Hematopoietic multipotent progenitor cell treated with erythropoietin and hydrocortisone succinate and interleukin-3 and kit ligand, for 15 days (in vitro differentiated cells): ENCODE results near the gene CC2D2B.
"Not testable (repeated sequence)": the region's sequence is repeated elsewhere in the genome, so short reads cannot be mapped to it uniquely, and the experiment has no call there.

ENCODE experiments used
- DNase-seq: peaks from one replicate; pipeline ENCODE4 v3.0.0-alpha.2; 2015; ENCODE audit warnings: low spot score

Gene CC2D2B

DNA sequence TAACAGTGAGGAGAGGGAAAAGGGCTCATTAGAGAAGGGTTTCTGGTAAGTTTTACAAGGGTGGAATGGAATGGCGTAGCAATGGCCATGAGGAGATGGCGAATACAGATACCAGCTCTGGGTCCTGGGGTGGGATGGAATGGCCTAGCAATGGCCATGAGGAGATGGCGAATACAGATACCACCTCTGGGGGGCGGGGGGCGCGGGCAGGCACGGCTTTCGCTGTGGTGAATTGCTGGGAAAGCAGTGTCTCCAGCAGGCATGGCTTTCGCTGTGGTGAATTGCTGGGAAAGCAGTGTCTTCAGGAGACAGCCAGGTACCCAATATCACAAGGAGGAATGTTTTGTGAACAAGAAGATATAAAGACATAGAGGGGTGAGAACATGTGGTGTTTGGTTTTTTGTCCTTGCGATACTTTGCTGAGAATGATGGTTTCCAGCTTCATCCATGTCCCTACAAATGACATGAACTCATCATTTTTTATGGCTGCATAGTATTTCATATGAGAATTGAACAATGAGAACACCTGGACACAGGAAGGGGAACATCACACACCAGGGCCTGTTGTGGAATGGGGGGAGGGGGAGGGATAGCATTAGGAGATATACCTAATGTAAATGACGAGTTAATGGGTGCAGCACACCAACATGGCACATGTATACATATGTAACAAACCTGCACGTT is 1.7 kb upstream of the CC2D2B start:
- DNase-seq = not testable (repeated sequence)

DNA sequence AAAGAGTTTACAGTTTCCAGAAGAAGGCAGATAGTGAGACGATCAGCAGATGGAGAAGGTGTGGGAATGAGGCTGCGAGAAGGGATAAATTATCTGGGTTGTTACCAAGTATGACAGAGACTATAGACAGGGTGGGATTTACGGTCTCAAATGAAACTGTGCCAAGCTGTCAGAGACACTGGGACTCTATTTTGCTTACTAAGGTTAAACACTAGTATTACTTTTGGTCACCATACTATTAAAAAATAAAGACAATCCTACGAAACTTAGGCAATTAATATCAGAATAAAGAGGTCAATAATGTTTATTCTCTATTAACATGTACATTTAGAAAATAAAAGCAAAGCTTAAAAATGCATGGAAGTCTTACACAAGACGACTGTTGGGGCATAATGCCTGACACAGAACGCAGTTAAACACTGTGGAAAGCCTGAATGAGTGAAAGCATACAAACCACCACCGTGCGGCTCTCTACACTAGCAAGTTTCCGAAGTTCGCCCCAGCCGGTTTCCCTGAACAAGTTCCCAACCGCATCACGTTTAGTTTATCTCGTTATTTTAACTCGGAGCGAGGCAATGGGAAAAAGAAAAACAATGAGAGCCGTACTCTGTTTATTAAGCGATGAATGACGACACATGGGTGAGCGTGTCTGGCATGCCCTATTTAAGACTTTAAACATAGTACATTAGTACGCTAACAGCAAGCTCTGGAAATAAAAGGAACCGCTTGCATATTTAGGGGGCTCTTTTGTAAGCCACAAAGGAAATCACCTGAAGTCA is 909 bp upstream of the CC2D2B start:
- peak; percentile 40 for DNase-seq

GRCh38 chr10:95908450-95908849 is 675 bp downstream of the CC2D2B start:
- no peak for DNase-seq

DNA sequence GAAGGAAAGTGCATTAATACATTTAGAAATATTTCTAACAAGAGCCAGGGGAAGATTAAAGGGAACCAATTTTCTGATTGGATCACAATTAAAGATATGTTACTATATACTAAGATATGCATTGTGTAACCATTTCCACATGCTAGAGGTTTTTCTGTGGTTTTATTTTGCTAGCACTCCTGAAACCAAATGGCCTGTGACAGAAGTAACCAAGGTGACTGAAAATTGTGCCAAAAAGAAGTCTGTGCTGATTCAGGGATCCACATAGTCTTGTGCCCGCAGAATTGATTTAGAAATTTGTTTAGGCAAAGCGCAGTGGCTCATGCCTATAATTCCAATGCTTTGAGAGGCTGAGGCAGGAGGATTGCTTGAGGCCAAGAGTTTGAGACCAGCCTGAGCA is 1.8 kb downstream of the CC2D2B start:
- no peak for DNase-seq

- DNase-seq = not testable (repeated sequence)
These were observed 8.3 kb downstream of the CC2D2B start for GRCh38 chr10:95916039-95916438.

GRCh38 chr10:95920798-95921426 is 13.1 kb downstream of the CC2D2B start:
- DNase-seq = no peak

DNA sequence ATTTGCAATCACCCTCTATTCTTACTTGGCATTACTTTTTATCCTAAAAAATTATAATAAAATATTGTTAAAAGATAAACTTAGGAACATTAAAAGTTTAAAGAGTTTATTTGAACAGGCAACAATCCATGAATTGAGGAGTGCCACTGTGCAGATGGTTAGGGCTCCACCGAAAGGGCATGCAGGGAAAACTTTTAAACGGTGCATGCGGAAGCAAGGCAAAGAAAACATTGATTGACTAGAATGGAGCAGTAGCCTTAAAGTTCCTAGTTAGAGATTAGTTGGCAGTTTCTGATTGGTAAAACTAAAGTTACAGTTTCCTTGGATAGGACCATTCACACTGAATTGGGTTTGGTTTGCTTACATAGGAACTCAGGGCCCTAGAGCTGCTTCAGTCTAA is 17.3 kb downstream of the CC2D2B start:
- DNase-seq = no peak

DNA sequence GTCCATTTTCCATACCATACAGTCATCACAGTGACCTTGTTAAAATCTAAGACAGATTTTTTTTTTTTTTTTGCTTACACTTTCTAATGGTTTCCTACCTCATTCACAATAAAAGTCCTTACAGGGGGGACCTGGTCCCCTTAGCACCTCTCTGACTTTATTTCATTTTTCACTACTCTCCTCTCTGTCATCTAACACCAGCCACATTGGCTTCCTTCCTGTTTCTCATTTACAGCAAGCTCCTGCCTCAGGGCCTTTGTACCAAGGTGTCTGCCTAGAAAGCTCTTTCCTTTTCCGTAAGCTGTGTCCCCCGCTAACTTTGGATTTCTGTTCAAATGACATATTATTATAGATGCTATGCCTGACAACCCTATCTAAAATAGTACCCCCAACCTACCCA is 27.7 kb downstream of the CC2D2B start:
- DNase-seq = no peak

GRCh38 chr10:95941115-95941514 is 33.3 kb downstream of the CC2D2B start:
- no peak for DNase-seq

GRCh38 chr10:95963202-95963990 is 55.6 kb downstream of the CC2D2B start:
- no peak for DNase-seq

DNA sequence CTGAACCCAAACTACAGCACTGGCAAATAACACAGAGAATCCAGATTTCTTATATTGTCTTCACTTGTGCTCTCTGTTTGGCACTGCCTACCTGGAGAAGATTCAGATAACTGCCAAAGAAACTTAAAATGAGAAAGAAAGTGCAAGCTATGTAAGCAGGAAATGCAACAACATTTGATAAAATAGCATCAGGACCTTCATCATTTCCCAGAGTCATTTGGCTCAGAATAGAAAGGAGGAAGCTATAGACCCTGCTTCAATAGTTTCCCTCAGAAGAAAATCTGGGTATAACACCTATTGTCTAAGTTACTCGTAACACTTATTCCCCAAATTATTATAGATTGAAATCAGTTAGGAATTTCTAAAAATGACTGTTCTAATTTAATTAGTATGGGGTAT is 56.2 kb downstream of the CC2D2B start:
- DNase-seq = no peak

DNA sequence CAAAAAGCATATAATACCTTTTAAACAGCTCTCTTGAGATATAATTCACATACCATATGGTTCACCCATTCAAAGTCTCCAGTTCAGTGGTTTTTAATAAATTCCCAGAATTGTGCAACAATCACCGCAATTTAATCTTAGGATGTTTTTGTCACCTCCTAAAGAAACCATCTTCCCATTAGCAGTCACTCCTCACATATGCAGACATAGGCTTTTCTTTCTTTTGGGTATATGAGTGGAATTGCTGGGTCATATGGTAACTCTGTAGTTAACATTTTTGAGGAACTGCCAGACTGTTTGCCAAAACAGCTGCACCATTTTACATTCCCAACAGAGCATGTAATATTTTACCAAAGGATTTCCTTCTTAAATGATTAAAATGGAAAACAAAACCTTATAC is 57.0 kb downstream of the CC2D2B start:
- DNase-seq = no peak

DNA sequence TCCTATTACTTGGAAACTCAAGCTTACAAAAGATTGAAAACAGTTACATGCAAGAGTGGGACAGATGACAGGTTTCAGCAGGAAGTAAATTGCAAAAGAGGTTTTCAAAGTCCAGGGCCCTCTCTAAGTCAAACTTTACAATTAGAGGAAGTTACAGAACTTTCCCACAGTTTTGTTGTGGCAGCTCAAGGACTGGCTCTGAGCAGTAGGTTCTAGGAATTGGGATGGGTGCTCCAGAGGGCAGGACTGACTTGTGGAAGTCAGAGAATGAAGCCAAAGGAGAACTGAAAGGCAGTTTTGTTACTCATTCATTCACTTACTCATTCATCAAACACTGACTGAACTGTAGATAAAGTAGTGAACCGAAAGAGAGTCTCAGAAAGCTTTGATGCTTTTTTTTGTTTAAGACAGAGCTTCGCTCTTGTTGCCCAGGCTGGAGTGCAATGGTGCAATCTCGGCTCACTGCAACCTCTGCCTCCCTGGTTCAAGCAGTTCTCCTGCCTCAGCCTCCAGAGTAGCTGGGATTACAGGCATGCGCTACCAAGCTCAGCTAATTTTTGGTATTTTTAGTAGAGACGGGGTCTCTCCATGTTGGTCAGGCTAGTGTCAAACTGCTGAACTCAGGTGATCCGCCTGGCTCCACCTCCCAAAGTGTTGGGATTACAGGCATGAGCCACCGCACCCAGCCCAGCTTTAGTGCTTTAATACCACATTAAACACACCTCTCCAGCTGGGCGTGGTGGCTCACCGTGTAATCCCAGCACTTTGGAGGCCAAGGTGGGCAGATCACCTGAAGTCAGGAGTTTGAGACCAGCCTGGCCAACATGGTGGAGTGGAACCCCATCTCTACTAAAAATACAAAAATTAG is 68.8 kb downstream of the CC2D2B start:
- DNase-seq = no peak

DNA sequence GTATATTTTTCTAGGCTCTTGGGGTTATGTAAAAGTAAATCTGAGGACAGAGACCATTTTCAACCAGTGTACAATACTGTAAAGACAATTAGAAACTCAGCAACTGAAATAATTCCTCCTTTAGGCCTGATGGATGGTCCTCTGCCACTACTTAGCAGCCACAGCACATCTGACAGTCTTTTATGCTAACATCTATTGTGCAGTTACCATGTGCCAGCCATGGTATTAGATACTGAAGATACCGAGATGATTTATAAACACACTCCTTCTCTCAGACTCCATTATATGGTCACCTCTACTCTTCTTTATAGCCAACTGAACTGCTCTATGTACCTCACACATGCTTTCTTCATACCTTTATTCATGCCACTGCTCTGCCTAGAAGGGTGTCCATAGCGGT is 74.4 kb downstream of the CC2D2B start:
- no peak for DNase-seq

DNA sequence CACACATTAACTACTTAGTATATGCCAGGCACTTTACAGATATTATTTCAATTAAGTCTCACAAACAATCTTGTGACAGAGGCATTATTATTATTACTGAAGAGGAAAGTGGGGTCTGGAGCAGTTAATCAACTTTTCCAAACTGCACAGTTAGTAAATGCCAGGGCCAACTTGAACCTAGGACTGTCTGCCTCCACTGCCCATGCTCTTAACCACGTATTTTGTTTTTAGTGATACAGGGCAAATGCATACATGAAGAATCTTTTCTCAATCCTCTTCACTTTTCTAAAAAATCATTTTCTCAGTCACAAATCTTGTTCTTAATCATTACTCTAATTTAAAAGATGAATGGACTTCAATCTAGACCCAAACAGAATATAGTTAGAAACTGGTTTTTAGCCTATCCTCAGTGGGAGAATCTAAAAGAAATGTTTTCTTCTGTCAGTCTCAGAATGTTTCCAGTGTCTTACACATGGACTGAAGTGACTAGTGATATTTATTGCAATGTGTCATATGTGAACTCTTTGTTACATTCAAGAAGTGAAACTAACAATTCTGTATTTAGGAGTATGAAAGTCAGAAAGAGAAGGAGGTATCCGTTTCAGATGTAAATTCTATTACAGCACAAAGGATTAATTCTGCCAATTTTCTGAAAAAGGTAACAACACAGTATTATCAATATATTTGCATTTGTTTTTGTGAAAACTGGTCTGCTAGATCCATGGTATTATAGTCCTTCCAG is 80.1 kb downstream of the CC2D2B start:
- no peak for DNase-seq

DNA sequence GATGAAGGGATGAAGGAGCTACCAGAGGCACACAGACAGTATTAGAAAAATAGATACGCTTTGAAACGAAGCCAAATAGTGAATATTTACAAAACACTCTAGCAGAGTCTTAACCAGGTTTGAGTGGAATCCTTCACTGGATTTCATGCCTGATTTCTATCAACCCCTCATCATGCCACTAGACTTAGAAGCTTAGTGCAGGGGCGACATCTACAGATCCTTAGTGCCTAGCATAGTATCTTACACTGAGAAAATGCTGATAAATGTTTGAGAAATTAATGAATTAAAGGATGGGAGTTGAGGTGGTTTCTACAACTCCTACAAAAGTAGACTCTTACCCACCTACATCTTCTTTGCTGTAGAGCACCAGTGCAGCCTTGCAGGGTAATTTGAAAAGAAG is 80.9 kb downstream of the CC2D2B start:
- no peak for DNase-seq

GRCh38 chr10:95994376-95994775 is 86.6 kb downstream of the CC2D2B start:
- not testable (repeated sequence) for DNase-seq

GRCh38 chr10:95998255-95998784 is 90.5 kb downstream of the CC2D2B start:
- DNase-seq = no peak

DNA sequence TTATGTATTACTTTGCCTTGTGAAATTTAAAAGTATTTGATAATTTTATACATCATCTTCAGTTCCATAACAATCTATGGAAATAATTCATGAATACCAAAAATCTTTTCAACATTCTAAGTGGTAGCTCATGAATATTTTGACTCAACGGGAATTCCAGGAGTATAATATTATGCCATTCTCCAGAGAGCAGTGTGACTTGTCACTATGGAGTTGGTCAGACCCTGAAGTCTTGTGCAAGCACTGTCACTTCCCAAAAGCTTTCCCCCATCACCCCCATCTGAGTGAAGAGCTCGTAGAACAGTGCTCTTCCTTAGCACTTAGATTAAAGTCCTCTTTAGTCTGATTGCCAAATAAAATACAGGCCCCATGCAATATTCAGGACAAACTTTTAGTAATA is 106.2 kb downstream of the CC2D2B start:
- DNase-seq = no peak

DNA sequence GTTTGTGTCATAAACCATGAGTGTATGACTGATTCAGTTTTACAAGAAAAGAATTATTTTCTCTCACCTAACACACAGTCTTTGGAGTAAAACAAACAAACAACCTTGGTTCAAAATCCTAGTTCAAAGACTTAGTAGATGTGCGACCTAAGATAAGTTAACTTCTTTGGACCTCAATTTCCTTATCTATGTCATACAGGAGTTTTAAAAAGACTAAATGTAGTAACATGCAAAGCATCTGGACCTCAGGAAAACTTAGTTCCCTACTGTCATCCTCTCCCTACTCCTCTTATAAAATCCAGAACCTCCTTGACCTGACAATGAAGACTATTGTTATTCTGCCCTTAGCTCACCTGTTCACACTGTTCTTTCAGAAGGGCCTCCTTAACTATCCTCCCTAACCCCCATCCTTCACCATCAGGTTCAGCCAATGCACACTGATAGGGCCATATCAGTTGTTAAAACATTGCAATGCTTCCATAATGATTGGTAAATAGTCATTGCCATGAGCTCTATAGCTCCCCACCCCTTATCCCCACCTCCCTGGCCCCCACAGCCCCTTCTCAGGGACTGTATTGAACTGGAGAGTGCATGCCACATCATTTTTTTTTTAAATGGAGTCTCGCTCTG is 106.8 kb downstream of the CC2D2B start:
- DNase-seq = no peak
